SK-N-SH treated with all-trans-retinoic acid at 6 μM for 48 hours (cell line): Measurements from ENCODE around the gene ZBTB34.

Experiments
- ATAC-seq: fragments of 200-7000 bp; cut with Tn5 transposase; 3 replicates; pipeline ENCODE4 v1.9.1; 2020; ENCODE audit warnings: mild to moderate bottlenecking, moderate library complexity
- BACH2 ChIP-seq: fragments of 250-450 bp; sonication (Bioruptor Pico); IDR thresholded peaks from 2 replicates; pipeline ENCODE4 v1.9.0; 2021; ENCODE audit warnings: mild to moderate bottlenecking, borderline replicate concordance
- CSDC2 ChIP-seq: fragments of 250-450 bp; sonication (Bioruptor Pico); IDR thresholded peaks from 2 replicates; pipeline ENCODE4 v1.5.0; 2020; ENCODE audit warnings: mild to moderate bottlenecking, moderate library complexity
- CSRNP3 ChIP-seq: fragments of 250-450 bp; sonication (Bioruptor Pico); IDR thresholded peaks from 2 replicates; pipeline ENCODE4 v1.5.1; 2021; ENCODE audit warnings: mild to moderate bottlenecking, moderate library complexity
- GLIS3 ChIP-seq: fragments of 250-450 bp; sonication (Bioruptor Pico); IDR thresholded peaks from 2 replicates; pipeline ENCODE4 v1.5.0; 2020; ENCODE audit warnings: mild to moderate bottlenecking, moderate library complexity
- ISL1 ChIP-seq: fragments of 250-450 bp; sonication (Bioruptor Pico); IDR thresholded peaks from 2 replicates; pipeline ENCODE4 v2.1.2; 2022; ENCODE audit warnings: mild to moderate bottlenecking, moderate library complexity
- OSR1 ChIP-seq: fragments of 250-450 bp; sonication (Bioruptor Pico); IDR thresholded peaks from 2 replicates; pipeline ENCODE4 v1.8.0; 2022; ENCODE audit warnings: moderate library complexity, mild to moderate bottlenecking, inconsistent platforms
- PPARA ChIP-seq: fragments of 250-450 bp; sonication (Bioruptor Pico); IDR thresholded peaks from 2 replicates; pipeline ENCODE4 v1.5.0; 2020; ENCODE audit warnings: mild to moderate bottlenecking, borderline replicate concordance
- RARB ChIP-seq: fragments of 250-450 bp; sonication (Bioruptor Pico); IDR thresholded peaks from 2 replicates; pipeline ENCODE4 v1.8.0; 2021; ENCODE audit warnings: mild to moderate bottlenecking, moderate library complexity
- SNAI2 ChIP-seq: fragments of 250-450 bp; sonication (Bioruptor Pico); IDR thresholded peaks from 2 replicates; pipeline ENCODE4 v1.5.0; 2020; ENCODE audit warnings: mild to moderate bottlenecking, moderate library complexity
- TCF4 ChIP-seq: fragments of 250-450 bp; sonication (Bioruptor Pico); IDR thresholded peaks from 2 replicates; pipeline ENCODE4 v1.8.0; 2021; ENCODE audit warnings: mild to moderate bottlenecking, moderate library complexity, borderline replicate concordance
- TOX ChIP-seq: fragments of 250-450 bp; sonication (Bioruptor Pico); IDR thresholded peaks from 2 replicates; pipeline ENCODE4 v1.8.0; 2021; ENCODE audit warnings: mild to moderate bottlenecking, moderate library complexity, borderline replicate concordance
- TSHZ2 ChIP-seq: fragments of 250-450 bp; sonication (Bioruptor Pico); IDR thresholded peaks from 2 replicates; pipeline ENCODE4 v1.5.0; 2020; ENCODE audit warnings: mild to moderate bottlenecking, moderate library complexity
- ZC3H10 ChIP-seq: fragments of 250-450 bp; sonication (Bioruptor Pico); IDR thresholded peaks from 2 replicates; pipeline ENCODE4 v1.5.1; 2021; ENCODE audit warnings: mild to moderate bottlenecking, moderate library complexity
- ZFP3 ChIP-seq: fragments of 250-450 bp; sonication (Bioruptor Pico); IDR thresholded peaks from 2 replicates; pipeline ENCODE4 v1.5.0; 2020; ENCODE audit warnings: mild to moderate bottlenecking, moderate library complexity
- ZNF565 ChIP-seq: fragments of 450-650 bp; formaldehyde crosslinking; conservative IDR thresholded peaks from 2 replicates; pipeline ENCODE4 v1.5.0; 2020; ENCODE audit warnings: low read depth, mild to moderate bottlenecking, moderate library complexity
- ZNF70 ChIP-seq: fragments of 450-650 bp; formaldehyde crosslinking; IDR thresholded peaks from 2 replicates; pipeline ENCODE4 v1.5.0; 2020; ENCODE audit warnings: mild to moderate bottlenecking, moderate library complexity
- ZNF8 ChIP-seq: fragments of 450-650 bp; formaldehyde crosslinking; IDR thresholded peaks from 2 replicates; pipeline ENCODE4 v1.5.0; 2020; ENCODE audit warnings: mild to moderate bottlenecking, moderate library complexity
- TF ChIP-seq, protein P1 (sequence below): fragments of 250-450 bp; sonication (Bioruptor Pico); IDR thresholded peaks from 2 replicates; pipeline ENCODE4 v1.5.1; 2020; ENCODE audit warnings: low read depth, mild to moderate bottlenecking, moderate library complexity
- TF ChIP-seq, protein P2 (sequence below): fragments of 250-450 bp; sonication (Bioruptor Pico); IDR thresholded peaks from 2 replicates; pipeline ENCODE4 v1.8.0; 2021; ENCODE audit warnings: low read depth, mild to moderate bottlenecking, moderate library complexity, borderline replicate concordance
- TF ChIP-seq, protein P3 (sequence below): fragments of 250-450 bp; sonication (Bioruptor Pico); IDR thresholded peaks from 2 replicates; pipeline ENCODE4 v1.8.0; 2020; ENCODE audit warnings: mild to moderate bottlenecking, moderate library complexity, borderline replicate concordance

The ZBTB34 gene

DNA sequence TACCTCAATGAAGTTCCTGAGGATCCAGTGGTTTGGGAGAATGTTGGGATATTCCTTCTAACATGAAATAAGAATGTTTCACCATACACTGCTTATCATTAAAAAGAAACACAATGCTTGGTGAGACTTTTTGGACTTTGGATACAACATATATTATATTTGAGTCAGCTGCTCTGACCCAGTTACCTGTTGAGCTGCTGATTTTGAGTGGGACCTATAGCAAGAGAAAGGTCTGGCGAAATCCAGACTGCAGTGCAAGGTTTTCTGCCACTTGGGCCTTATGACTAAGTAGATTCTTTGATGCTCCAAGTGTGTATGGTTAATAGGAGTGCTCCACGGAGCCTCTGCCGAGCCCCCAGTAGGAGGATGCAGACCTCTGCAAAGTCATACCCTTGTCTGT is 44.1 kb downstream of the ZBTB34 start:
- TF ChIP-seq BACH2 (CRISPR knock-in tag) (no peak), CSDC2 (CRISPR knock-in tag) (no peak), OSR1 (no peak), ZNF70 (no peak), ZC3H10 (no peak), TSHZ2 (no peak), TCF4 (CRISPR knock-in tag) (no peak), RARB (CRISPR knock-in tag) (no peak), GLIS3 (CRISPR knock-in tag) (no peak), SNAI2 (no peak), CSRNP3 (CRISPR knock-in tag) (no peak), ZNF565 (CRISPR knock-in tag) (no peak), ZFP3 (CRISPR knock-in tag) (no peak), ISL1 (CRISPR knock-in tag) (no peak), ZNF8 (CRISPR knock-in tag) (no peak), PPARA (no peak), TOX (no peak)
- TF ChIP-seq, protein P1, sequence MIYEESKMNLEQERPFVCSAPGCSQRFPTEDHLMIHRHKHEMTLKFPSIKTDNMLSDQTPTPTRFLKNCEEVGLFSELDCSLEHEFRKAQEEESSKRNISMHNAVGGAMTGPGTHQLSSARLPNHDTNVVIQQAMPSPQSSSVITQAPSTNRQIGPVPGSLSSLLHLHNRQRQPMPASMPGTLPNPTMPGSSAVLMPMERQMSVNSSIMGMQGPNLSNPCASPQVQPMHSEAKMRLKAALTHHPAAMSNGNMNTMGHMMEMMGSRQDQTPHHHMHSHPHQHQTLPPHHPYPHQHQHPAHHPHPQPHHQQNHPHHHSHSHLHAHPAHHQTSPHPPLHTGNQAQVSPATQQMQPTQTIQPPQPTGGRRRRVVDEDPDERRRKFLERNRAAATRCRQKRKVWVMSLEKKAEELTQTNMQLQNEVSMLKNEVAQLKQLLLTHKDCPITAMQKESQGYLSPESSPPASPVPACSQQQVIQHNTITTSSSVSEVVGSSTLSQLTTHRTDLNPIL (CRISPR knock-in tag): no peak
- TF ChIP-seq, protein P2, sequence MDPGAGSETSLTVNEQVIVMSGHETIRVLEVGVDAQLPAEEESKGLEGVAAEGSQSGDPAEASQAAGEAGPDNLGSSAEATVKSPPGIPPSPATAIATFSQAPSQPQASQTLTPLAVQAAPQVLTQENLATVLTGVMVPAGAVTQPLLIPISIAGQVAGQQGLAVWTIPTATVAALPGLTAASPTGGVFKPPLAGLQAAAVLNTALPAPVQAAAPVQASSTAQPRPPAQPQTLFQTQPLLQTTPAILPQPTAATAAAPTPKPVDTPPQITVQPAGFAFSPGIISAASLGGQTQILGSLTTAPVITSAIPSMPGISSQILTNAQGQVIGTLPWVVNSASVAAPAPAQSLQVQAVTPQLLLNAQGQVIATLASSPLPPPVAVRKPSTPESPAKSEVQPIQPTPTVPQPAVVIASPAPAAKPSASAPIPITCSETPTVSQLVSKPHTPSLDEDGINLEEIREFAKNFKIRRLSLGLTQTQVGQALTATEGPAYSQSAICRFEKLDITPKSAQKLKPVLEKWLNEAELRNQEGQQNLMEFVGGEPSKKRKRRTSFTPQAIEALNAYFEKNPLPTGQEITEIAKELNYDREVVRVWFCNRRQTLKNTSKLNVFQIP (CRISPR knock-in tag): no peak
- no peak for ATAC-seq

GRCh38 chr9:126906091-126906490 is 45.7 kb downstream of the ZBTB34 start:
- no peak for TF ChIP-seq OSR1
- ATAC-seq: no peak

DNA sequence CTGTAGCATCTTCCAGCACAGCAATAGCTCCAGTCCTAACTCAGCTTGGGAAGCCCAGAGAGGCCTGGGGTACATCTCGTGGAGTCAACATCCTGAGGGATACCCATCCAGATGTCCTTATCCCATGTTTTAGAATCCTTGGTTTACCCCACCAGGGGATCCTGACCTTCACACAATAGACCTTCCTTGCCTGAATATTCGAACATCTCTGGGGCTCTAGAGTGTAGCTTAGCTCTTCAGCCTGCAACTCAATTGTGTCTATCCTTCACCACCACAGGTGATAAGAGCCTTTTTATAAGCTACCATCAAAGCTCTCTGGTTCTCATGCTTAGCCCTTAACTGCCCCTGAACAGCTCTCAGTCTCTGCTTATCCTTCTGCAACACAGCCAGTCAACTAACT is 46.6 kb downstream of the ZBTB34 start:
- ATAC-seq: no peak
- TF ChIP-seq, protein P3, sequence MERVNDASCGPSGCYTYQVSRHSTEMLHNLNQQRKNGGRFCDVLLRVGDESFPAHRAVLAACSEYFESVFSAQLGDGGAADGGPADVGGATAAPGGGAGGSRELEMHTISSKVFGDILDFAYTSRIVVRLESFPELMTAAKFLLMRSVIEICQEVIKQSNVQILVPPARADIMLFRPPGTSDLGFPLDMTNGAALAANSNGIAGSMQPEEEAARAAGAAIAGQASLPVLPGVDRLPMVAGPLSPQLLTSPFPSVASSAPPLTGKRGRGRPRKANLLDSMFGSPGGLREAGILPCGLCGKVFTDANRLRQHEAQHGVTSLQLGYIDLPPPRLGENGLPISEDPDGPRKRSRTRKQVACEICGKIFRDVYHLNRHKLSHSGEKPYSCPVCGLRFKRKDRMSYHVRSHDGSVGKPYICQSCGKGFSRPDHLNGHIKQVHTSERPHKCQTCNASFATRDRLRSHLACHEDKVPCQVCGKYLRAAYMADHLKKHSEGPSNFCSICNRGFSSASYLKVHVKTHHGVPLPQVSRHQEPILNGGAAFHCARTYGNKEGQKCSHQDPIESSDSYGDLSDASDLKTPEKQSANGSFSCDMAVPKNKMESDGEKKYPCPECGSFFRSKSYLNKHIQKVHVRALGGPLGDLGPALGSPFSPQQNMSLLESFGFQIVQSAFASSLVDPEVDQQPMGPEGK (CRISPR knock-in tag): no peak
- TF ChIP-seq ZC3H10 (no peak), ZFP3 (CRISPR knock-in tag) (no peak), TOX (no peak), SNAI2 (no peak), ZNF70 (no peak), GLIS3 (CRISPR knock-in tag) (no peak), RARB (CRISPR knock-in tag) (no peak), ISL1 (CRISPR knock-in tag) (no peak), CSRNP3 (CRISPR knock-in tag) (no peak)
- TF ChIP-seq, protein P1 (CRISPR knock-in tag): no peak
